Adrenal gland (tissue), 12 donors: ENCODE results near the gene LYPD5. TPM values are rescaled to one million over a fixed set of nuclear protein-coding genes. Genes with fewer than 3 reads are reported as not detected.
"Not testable (repeated sequence)": the region's sequence is repeated elsewhere in the genome, so short reads cannot be mapped to it uniquely, and the experiment has no call there.

Source experiments
- DNase-seq, 7 donors: peaks; one replicate each; pipeline ENCODE4 v3.0.0-alpha.2; 2019 to 2020
- H3K27ac ChIP-seq, 5 donors: fragments of 200-600 bp; sonication (generic) in 4 of 5; 1 replicate in 3 of 5; 2 replicates in 2 of 5; pipeline versions ENCODE4 v1.5.1 to v1.8.0; 2016 to 2020; ENCODE audit warnings: mild to moderate bottlenecking in 1 of 5
- H3K27me3 ChIP-seq: fragments of 200-600 bp; 2 replicates; pipeline ENCODE4 v1.8.0; 2021
- H3K36me3 ChIP-seq, 2 donors: fragments of 200-600 bp; replicated peaks in 1 of 2; 1 replicate in 1 of 2; 2 replicates in 1 of 2; pipeline versions ENCODE4 v1.5.1 to v1.8.0; 2018 to 2022
- H3K4me1 ChIP-seq, 2 donors: fragments of 200-600 bp; replicated peaks in 1 of 2; 1 replicate in 1 of 2; 2 replicates in 1 of 2; pipeline versions ENCODE4 v1.5.1 to v1.8.0; 2018 to 2021
- H3K4me3 ChIP-seq, 4 donors: fragments of 200-600 bp; sonication (generic) in 3 of 4; one replicate each; pipeline ENCODE4 v1.5.1; 2016 to 2018
- H3K9me3 ChIP-seq, 3 donors: fragments of 200-600 bp; sonication (generic) in 1 of 3; replicated peaks in 1 of 3; 1 replicate in 2 of 3; 2 replicates in 1 of 3; pipeline versions ENCODE4 v1.5.1 to v1.8.0; 2016 to 2021
- POLR2A ChIP-seq, 2 donors: fragments of 450-650 bp; IDR thresholded peaks; one replicate each; pipeline ENCODE4 v1.6.1; 2017; ENCODE audit warnings: antibody characterized with exemption in 2 of 2, mild to moderate bottlenecking in 2 of 2, moderate library complexity in 1 of 2
- WGBS, 4 donors: extraction: QIAGEN DNeasy Blood & Tissue Kit in 2 of 4; methylation state at CpG; one replicate each; pipeline versions ENCODE4 v1.1.5 to v1.1.7; 2013 to 2017; 5-methylcytosine and 5-hydroxymethylcytosine counted together
- intact Hi-C, 2 donors: fragments of 100-400 bp; cut with DNase I; formaldehyde crosslinking; loops; one replicate each; pipeline versions ENCODE4 v1.14.1 to v1.15.0; 2022 to 2023
- polyA plus RNA-seq, 3 donors: library from polyadenylated mRNA; stranded (reverse); fragments of 200-250 nt in 2 of 3; fragments of 350-450 nt in 1 of 3; fragmentation: Illumina TruSeq in 1 of 3; extraction: RNeasy Lipid Tissue Mini Kit (QIAGEN cat#74804) in 1 of 3; gene quantifications; one replicate each; pipeline ENCODE4 v1.2.3, GENCODE V29; 2013 to 2014
- total RNA-seq, 9 donors: library from RNA; depleted of rRNA in 4 of 9; stranded (reverse); fragments of >200 nt in 4 of 9; fragments of 120-200 nt in 1 of 9; fragmentation: NEBNext Ultra II Directional in 1 of 9; extraction: Animal tissue kit (Norgen Biotek cat#: 25700) in 1 of 9; gene quantifications; one replicate each; pipeline versions ENCODE4 v1.1.0 to v1.2.4, GENCODE V29; 2013 to 2023
- TF ChIP-seq, protein P1 (sequence below), 6 experiments: fragments of 450-650 bp in 4 of 6; fragments of 200-600 bp in 2 of 6; sonication (generic) in 1 of 6; IDR thresholded peaks; 1 replicate in 5 of 6; 2 replicates in 1 of 6; pipeline versions ENCODE4 v1.5.1 to v1.8.0; 2016 to 2021; ENCODE audit warnings: antibody characterized with exemption in 6 of 6, mild to moderate bottlenecking in 2 of 6, moderate library complexity in 1 of 6
- donor health status: healthy with polysubstance abuse.
- donor health status: Bipolar disorder and iron deficiency.
- donor health status: DM: yes; HTN: yes; CAD: no.
- donor health status: DM: no; HTN: no; CAD: no.
- donor health status: DM: no; HTN: no; CAD: no.
- donor health status: DM: yes; HTN: yes; CAD: no.

The LYPD5 gene
- total and polyA plus RNA-seq, 12 donors: 0.32 to 3.0 (median 0.91) TPM; not detected in 1

- TF ChIP-seq, protein P1, sequence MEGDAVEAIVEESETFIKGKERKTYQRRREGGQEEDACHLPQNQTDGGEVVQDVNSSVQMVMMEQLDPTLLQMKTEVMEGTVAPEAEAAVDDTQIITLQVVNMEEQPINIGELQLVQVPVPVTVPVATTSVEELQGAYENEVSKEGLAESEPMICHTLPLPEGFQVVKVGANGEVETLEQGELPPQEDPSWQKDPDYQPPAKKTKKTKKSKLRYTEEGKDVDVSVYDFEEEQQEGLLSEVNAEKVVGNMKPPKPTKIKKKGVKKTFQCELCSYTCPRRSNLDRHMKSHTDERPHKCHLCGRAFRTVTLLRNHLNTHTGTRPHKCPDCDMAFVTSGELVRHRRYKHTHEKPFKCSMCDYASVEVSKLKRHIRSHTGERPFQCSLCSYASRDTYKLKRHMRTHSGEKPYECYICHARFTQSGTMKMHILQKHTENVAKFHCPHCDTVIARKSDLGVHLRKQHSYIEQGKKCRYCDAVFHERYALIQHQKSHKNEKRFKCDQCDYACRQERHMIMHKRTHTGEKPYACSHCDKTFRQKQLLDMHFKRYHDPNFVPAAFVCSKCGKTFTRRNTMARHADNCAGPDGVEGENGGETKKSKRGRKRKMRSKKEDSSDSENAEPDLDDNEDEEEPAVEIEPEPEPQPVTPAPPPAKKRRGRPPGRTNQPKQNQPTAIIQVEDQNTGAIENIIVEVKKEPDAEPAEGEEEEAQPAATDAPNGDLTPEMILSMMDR (IDR thresholded peaks at IDR 0.05): no peak
- TF ChIP-seq POLR2A (IDR thresholded peaks at IDR 0.05): no peak
- WGBS, 4 donors: 30 to 35% (median 34%) methylated on average over 5 of the region's 5 CpGs
- no peak overlapping the region for H3K27ac ChIP-seq
- intact Hi-C loops: no loop called here
- H3K27me3 ChIP-seq: peaks cover 10% of the 10 kb centered on the region
- peaks cover 0 to 5% of the 10 kb centered on the region in 2 donors for H3K4me1 ChIP-seq
- H3K9me3 ChIP-seq: no peaks in the 10 kb centered on the region
- DNase-seq: no peak
- H3K4me3 ChIP-seq: peak overlapping the region in 1 of 4 donors; percentile 54
- H3K36me3 ChIP-seq: no peaks in the 10 kb centered on the region
These were observed 18.6 kb upstream of the LYPD5 start for GRCh38 chr19:43820884-43821215.

DNA sequence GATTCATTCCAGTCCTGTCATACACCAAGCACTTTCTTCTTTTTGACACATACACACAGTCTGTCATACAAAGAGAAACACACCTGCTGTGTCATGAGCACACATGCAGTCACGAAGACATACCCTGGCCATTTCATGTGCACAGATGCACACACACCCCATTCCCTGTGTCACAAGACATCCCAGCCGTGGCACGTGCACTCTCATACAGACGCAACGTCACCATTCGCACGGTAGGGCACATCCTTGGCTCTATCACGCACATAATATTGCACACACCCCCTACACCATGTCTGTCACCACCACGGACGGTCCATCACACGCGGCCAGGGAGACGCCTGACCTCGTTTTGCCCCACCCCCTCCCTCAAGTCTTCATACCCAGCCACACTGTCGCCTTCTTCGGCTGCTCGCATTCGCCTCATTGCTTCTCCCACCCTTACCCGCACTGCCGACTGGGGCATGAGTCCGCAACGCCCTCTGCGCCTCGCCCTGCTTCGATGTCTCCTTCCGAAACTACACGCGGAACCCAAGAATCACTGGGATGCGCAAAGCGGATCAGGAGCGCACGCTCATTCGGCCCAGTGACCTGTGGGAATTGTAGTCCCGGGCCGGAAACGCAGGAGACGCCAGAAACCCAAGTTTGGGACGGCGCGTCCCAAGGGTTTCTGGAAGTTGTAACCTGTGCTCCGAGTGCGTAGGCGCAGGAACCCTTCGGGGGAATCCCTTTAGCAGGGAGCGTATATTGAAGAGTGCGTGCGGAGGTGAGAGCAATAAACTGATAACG is 18.0 kb upstream of the LYPD5 start:
- H3K36me3 ChIP-seq: no peaks in the 10 kb centered on the region
- no peaks in the 10 kb centered on the region for H3K9me3 ChIP-seq
- H3K4me3 ChIP-seq: peak overlapping the region in 2 of 4 donors; percentile 7 to 54
- DNase-seq: peak in 5 of 7 donors; percentile 25 to 61 (median 39)
- peaks cover 10% of the 10 kb centered on the region for H3K27me3 ChIP-seq
- no peak overlapping the region for H3K27ac ChIP-seq
- TF ChIP-seq POLR2A (IDR thresholded peaks at IDR 0.05): no peak
- TF ChIP-seq, protein P1 (IDR thresholded peaks at IDR 0.05): no peak
- 9 to 23% (median 14%) methylated on average over 32 to 48 of the region's 48 CpGs for WGBS, 4 donors
- peaks cover 0 to 5% of the 10 kb centered on the region in 2 donors for H3K4me1 ChIP-seq
- intact Hi-C loops: no loop called here

DNA sequence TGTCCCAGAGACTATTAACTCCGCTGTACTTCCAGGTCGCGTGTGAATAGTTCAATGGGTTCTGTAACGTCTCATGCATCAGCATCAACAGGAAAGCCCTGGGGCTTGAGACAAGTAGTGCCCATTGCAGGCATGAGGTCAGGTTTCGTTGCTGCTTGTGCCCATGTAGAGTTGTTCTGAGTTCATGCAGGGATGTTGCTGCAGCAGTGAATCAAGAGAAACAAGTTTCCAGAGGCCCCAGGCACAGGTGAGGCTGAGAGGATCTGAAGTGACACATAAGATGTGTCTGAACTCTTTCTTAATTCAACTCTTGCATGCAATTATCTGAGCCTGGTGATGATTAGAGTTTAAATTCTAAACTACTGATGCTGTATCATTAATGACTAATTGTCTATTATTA is 16.3 kb upstream of the LYPD5 start:
- Histone ChIP-seq H3K4me3 (no peak overlapping the region), H3K36me3 (no peaks in the 10 kb centered on the region), H3K9me3 (no peaks in the 10 kb centered on the region), H3K27me3 (peaks cover 10% of the 10 kb centered on the region), H3K4me1 (peaks cover 0 to 5% of the 10 kb centered on the region in 2 donors), H3K27ac (no peak overlapping the region)
- 74 to 79% (median 78%) methylated on average over 5 of the region's 5 CpGs for WGBS, 4 donors
- intact Hi-C loops: no loop called here
- no peak for DNase-seq
- no peak for TF ChIP-seq POLR2A (IDR thresholded peaks at IDR 0.05)
- TF ChIP-seq, protein P1 (IDR thresholded peaks at IDR 0.05): no peak

DNA sequence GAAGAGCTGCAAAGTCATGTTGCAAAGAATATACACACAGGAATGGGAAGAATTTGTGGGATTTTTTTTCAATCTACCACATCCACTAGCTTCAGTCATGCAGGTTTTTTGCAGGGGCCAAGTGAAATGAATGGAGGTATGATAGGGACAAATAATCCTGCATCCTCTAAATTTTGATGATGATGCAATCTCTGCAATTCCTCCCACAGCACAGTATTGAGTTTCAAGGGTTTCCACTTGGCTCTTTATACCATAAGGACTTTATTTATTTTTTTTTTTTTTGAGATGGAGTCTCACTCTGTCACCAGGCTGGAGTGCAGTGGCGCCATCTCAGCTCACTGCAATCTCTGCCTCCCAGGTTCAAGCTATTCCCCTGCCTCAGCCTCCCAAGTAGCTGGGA is 15.2 kb upstream of the LYPD5 start:
- H3K27ac ChIP-seq, H3K36me3 ChIP-seq, DNase-seq, H3K9me3 ChIP-seq, intact Hi-C loops, H3K4me3 ChIP-seq, H3K4me1 ChIP-seq: not testable (repeated sequence)
- H3K27me3 ChIP-seq: peaks cover 10% of the 10 kb centered on the region
- WGBS, 4 donors: 83 to 100% (median 89%) methylated on average over 1 of the region's 1 CpG
